H1 (cell line): ENCODE data around the gene ORC3. TPM values are rescaled to one million over a fixed set of nuclear protein-coding genes. Genes with fewer than 3 reads are reported as not detected.

Experiments
- ATF3 ChIP-seq: IDR thresholded peaks from 2 replicates; pipeline ENCODE4 v1.6.1; 2011; ENCODE audit warnings: low read depth, mild to moderate bottlenecking, low read length; ENCODE audit not compliant: insufficient read depth
- SP1 ChIP-seq: IDR thresholded peaks from 2 replicates; pipeline ENCODE4 v1.6.1; 2011; ENCODE audit warnings: low read depth, low read length
- polyA plus RNA-seq, 7 experiments: library from polyadenylated mRNA; depleted of rRNA in 3 of 7; stranded (reverse) in 5 of 7; unstranded in 2 of 7; fragments of >200 nt in 5 of 7; fragments of 200-250 nt in 2 of 7; gene quantifications; 1 replicate in 5 of 7; 2 replicates in 1 of 7; 4 replicates in 1 of 7; pipeline versions ENCODE4 v1.2.1 to v1.2.3, GENCODE V29; 2011 to 2013; ENCODE audit warnings: missing spikeins in 2 of 7, mixed read lengths in 2 of 7
- total RNA-seq: library from RNA; stranded (reverse); fragmentation: NEBNext Ultra II Directional; extraction: Animal tissue kit (Norgen Biotek cat#: 25700); gene quantifications from 2 replicates; pipeline ENCODE4 v1.2.1, GENCODE V29; 2021

The ORC3 gene
- total and polyA plus RNA-seq, 2 of the 8 experiments (the other 6 are each of a cell fraction or from before 2014, with no cell fraction given): 35.9 to 60.9 TPM

GRCh38 chr6:87586371-87587077 lies 3.4 kb upstream of the ORC3 start (continued):
- no peak for TF ChIP-seq SP1
- no peak for TF ChIP-seq ATF3
- TF ChIP-seq, all 59 proteins: peak for 0
